ENCODE measurements around the gene NUDT10. TPM values are rescaled to one million over a fixed set of nuclear protein-coding genes. Genes with fewer than 3 reads are reported as not detected.
"Not testable (repeated sequence)": the region's sequence is repeated elsewhere in the genome, so short reads cannot be mapped to it uniquely, and the experiment has no call there.

The NUDT10 gene
- total RNA-seq (1 to 10 TPM; 2.7 TPM), polyA plus RNA-seq (1 to 10 TPM; 2.1 to 2.6 TPM)
- long read RNA-seq, donor 1, transcript NUDT10-201 (2 exons, 1,917 nt) = major isoform, 16 of 16 reads
- long read RNA-seq, donor 1, partial matches to known transcripts = 0 of 16 reads
- long read RNA-seq, donor 1, other reads (novel, unspliced or antisense) = 0 of 16 reads
- long read RNA-seq, donor 2, partial matches to known transcripts = 0 of 3 reads
- long read RNA-seq, donor 2, other reads (novel, unspliced or antisense) = 0 of 3 reads

DNA sequence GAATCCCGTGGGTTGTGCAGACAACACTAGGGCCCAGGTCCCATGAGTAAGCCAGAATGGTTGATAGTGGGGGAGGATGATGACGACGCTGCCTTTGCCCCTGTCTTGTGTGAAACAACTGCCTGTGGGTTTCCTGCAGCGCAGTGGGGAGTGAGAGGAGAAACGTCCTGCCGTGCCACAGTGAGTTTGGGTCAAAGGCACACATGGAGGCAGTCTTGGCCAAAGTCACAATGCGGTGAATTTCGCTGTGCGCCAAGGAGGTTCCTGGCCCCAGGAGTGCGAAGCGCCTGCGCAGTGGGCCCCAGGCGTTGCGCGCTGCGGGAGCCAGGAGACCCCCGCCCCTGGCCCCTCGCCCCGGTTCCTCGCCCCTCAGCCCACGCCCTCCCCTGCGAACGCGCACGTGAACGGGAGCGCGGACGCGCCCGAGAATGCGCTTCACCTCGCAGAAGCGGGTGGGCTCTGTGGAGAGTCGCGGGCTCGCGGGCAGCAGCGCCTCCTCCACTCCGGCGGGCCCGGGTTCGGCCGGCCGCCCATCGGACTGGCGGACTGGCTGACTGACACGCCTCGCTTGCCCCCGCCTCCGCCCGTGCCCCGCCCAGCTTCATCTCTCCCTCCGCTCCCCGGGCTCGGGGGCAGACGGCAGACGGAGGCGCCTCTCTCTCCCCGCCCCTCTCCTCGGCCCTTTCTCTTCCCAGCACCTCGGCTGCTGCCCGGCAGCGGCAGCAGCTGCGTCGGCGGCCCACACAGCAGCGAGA is at the start of gene NUDT10:
Gene NUDT10, plus strand, starts transcription at position 635 of the 755 bp plus-strand sequence. CDS start 144 bp downstream, outside the sequence.
- H3K4me3 ChIP-seq (ENCODE audit: low read length in 2 of 2) = peak within 1 kb of the TSS; percentile 26 to 44
- WGBS, 2 donors = 1 to 26% methylated on average over 47 to 68 of the region's 68 CpGs
- H3K27me3 ChIP-seq (ENCODE audit: control insufficient read depth in 1 of 2, insufficient read depth in 2 of 2, low read length in 1 of 2) = no peaks in the 10 kb centered on the region
- no peaks in the 10 kb centered on the region for H3K9me3 ChIP-seq (ENCODE audit: control insufficient read depth, low read length)
- no peak within 1 kb of the TSS for H3K27ac ChIP-seq (ENCODE audit: low read depth in 1 of 2, low read length in 2 of 2)
- no peaks in the 10 kb centered on the region for H3K4me1 ChIP-seq (ENCODE audit: control insufficient read depth in 1 of 2, insufficient read depth in 2 of 2, low read length in 2 of 2)
- no peaks in the 10 kb centered on the region for H3K36me3 ChIP-seq (ENCODE audit: control insufficient read depth in 1 of 2, insufficient read depth in 2 of 2, low read length in 1 of 2)
- intact Hi-C loops (cut with DNase I) = no loop called here
- ATAC-seq (ENCODE audit: low FRiP score) (peak; percentile 77), DNase-seq (peak; percentile 57 to 83)

DNA sequence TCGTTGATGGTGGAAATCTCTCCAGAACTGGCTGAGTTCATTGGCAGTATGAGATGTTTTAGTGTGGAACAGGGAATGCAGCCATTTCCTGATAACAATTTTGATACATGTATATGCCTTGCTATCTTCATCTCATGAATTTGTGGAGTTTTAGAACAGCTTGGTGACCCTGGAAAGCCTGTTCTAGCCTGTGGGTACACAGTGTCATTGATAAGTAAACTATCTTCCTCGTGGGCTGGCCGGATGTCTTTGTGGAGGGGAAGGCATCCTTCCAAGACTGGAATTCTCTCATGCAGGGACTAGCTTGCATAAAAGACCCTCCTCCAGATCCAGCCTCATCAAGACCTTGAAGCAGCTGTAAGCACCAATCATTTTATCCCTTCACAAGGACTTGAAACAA is 40.2 kb upstream of the NUDT10 start:
- Histone ChIP-seq H3K4me1 (ENCODE audit: control insufficient read depth in 1 of 2, insufficient read depth in 2 of 2, low read length in 2 of 2) (no peaks in the 10 kb centered on the region), H3K27ac (ENCODE audit: low read depth in 1 of 2, low read length in 2 of 2) (no peak overlapping the region), H3K36me3 (ENCODE audit: control insufficient read depth in 1 of 2, insufficient read depth in 2 of 2, low read length in 1 of 2) (no peaks in the 10 kb centered on the region), H3K4me3 (ENCODE audit: low read length in 2 of 2) (no peak overlapping the region), H3K9me3 (ENCODE audit: control insufficient read depth, low read length) (no peaks in the 10 kb centered on the region), H3K27me3 (ENCODE audit: control insufficient read depth in 1 of 2, insufficient read depth in 2 of 2, low read length in 1 of 2) (no peaks in the 10 kb centered on the region)
- no peak for DNase-seq
- ATAC-seq (ENCODE audit: low FRiP score) = no peak
- WGBS, 2 donors = 9 to 34% methylated on average over 3 of the region's 3 CpGs
- intact Hi-C loops (cut with DNase I) = no loop called here

DNA sequence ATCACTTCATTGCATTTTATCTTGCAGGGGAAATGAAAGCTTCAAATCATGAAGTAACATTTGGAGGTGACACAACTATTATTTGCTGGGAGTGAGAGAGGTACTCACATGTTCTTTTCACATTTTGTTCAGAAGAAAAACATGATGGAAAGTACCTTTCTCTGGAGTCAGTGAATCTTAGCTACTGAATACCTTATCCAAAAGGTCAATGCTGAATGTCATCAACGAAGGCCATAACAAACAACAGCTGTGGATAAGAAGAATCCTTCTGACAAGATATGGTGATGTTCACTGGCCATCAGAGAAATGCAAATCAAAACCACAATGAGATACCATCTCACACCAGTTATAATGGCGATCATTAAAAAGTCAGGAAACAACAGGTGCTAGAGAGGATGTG is 36.5 kb upstream of the NUDT10 start:
- Histone ChIP-seq H3K9me3 (ENCODE audit: control insufficient read depth, low read length) (no peaks in the 10 kb centered on the region), H3K27me3 (ENCODE audit: control insufficient read depth in 1 of 2, insufficient read depth in 2 of 2, low read length in 1 of 2) (no peaks in the 10 kb centered on the region), H3K27ac (ENCODE audit: low read depth in 1 of 2, low read length in 2 of 2) (no peak overlapping the region), H3K36me3 (ENCODE audit: control insufficient read depth in 1 of 2, insufficient read depth in 2 of 2, low read length in 1 of 2) (no peaks in the 10 kb centered on the region), H3K4me3 (ENCODE audit: low read length in 2 of 2) (no peak overlapping the region), H3K4me1 (ENCODE audit: control insufficient read depth in 1 of 2, insufficient read depth in 2 of 2, low read length in 2 of 2) (no peaks in the 10 kb centered on the region)
- 75 to 93% methylated on average over 2 of the region's 2 CpGs for WGBS, 2 donors
- intact Hi-C loops (cut with DNase I) = no loop called here
- no peak for ATAC-seq (ENCODE audit: low FRiP score)
- no peak for DNase-seq

DNA sequence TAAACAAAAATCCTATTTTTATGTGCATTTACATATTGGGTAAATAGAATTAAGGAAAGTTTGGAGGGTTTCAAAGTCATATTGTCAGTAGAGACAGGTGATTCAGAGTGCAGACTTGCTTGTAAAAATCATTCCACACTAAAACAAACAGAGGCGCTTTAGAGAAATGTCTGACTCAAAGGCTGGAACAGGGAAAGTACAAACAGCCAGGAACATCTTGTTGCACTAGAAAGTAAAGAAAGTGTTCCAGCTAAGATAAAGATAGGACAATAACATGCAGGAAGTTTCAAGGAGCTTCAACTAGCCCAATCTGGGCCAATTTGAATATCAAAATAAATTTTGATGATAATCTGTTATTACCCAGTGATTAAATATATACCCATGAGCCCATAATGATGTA is 16.4 kb upstream of the NUDT10 start:
- Histone ChIP-seq H3K36me3 (ENCODE audit: control insufficient read depth in 1 of 2, insufficient read depth in 2 of 2, low read length in 1 of 2) (no peaks in the 10 kb centered on the region), H3K27ac (ENCODE audit: low read depth in 1 of 2, low read length in 2 of 2) (no peak overlapping the region), H3K4me1 (ENCODE audit: control insufficient read depth in 1 of 2, insufficient read depth in 2 of 2, low read length in 2 of 2) (no peaks in the 10 kb centered on the region), H3K27me3 (ENCODE audit: control insufficient read depth in 1 of 2, insufficient read depth in 2 of 2, low read length in 1 of 2) (no peaks in the 10 kb centered on the region), H3K9me3 (ENCODE audit: control insufficient read depth, low read length) (no peaks in the 10 kb centered on the region), H3K4me3 (ENCODE audit: low read length in 2 of 2) (no peak overlapping the region)
- ATAC-seq (ENCODE audit: low FRiP score) = no peak
- WGBS, 2 donors = 81 to 90% methylated on average over 1 of the region's 1 CpG
- intact Hi-C loops (cut with DNase I) = no loop called here
- no peak for DNase-seq

DNA sequence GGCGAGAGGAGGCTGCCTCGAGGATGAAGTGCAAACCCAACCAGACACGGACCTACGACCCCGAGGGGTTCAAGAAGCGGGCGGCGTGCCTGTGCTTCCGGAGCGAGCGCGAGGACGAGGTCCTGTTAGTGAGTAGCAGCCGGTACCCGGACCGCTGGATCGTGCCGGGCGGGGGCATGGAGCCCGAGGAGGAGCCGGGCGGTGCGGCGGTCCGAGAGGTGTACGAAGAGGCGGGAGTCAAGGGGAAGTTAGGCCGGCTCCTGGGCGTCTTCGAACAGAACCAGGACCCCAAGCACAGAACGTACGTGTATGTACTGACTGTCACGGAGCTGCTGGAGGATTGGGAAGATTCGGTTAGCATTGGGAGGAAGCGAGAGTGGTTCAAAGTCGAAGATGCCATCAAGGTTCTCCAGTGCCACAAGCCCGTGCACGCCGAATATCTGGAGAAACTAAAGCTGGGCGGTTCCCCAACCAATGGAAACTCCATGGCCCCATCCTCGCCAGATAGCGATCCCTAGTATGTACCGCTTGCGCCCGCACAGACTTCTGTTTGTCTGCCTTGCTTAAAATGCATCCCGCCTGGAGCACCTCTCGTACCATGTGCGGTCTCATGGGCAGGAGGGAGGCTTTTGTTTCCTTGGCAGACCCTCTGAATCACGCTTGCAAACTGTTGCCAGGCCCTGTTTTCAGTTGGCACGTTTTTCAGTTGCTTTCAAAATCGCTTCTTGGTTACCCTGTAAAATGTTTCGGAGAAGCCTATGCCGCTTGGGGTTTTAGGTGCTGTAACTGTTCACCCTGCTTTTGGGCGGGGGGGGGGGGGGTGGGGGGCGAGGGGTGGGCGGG is 542 bp downstream of the NUDT10 start:
- H3K36me3 ChIP-seq (ENCODE audit: control insufficient read depth in 1 of 2, insufficient read depth in 2 of 2, low read length in 1 of 2); H3K27ac ChIP-seq (ENCODE audit: low read depth in 1 of 2, low read length in 2 of 2); H3K4me1 ChIP-seq (ENCODE audit: control insufficient read depth in 1 of 2, insufficient read depth in 2 of 2, low read length in 2 of 2); intact Hi-C loops (cut with DNase I); DNase-seq; H3K27me3 ChIP-seq (ENCODE audit: control insufficient read depth in 1 of 2, insufficient read depth in 2 of 2, low read length in 1 of 2); H3K9me3 ChIP-seq (ENCODE audit: control insufficient read depth, low read length): not testable (repeated sequence)
- peak; percentile 43 for ATAC-seq (ENCODE audit: low FRiP score)
- WGBS, 2 donors = 1 to 33% methylated on average over 44 to 52 of the region's 56 CpGs
- H3K4me3 ChIP-seq (ENCODE audit: low read length in 2 of 2) = peak overlapping the region in 1 of 2 donors; percentile 26

DNA sequence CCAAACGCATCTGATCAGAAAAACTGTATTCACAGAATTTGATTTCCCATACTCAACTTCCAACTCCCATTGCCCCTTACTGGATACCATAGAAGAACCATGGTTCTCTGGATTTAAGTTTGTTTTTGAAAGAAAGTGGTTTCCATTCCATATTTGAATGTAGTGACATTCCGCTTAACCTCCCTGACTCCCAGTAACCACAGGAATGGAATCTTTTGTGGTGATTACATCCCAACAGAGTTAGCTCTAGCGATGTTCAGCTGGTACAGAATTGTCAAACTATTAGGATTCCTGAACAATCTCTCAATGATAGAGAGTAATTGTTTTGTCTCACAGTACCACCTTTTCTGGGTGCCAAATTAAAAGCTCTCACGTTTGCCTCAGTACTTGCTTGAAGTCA is 1.7 kb downstream of the NUDT10 start:
- ATAC-seq (ENCODE audit: low FRiP score) (no peak), DNase-seq (no peak)
- H3K4me3 ChIP-seq (ENCODE audit: low read length in 2 of 2) = no peak overlapping the region
- H3K27me3 ChIP-seq (ENCODE audit: control insufficient read depth in 1 of 2, insufficient read depth in 2 of 2, low read length in 1 of 2) = no peaks in the 10 kb centered on the region
- H3K36me3 ChIP-seq (ENCODE audit: control insufficient read depth in 1 of 2, insufficient read depth in 2 of 2, low read length in 1 of 2) = no peaks in the 10 kb centered on the region
- H3K27ac ChIP-seq (ENCODE audit: low read depth in 1 of 2, low read length in 2 of 2) = no peak overlapping the region
- no peaks in the 10 kb centered on the region for H3K9me3 ChIP-seq (ENCODE audit: control insufficient read depth, low read length)
- H3K4me1 ChIP-seq (ENCODE audit: control insufficient read depth in 1 of 2, insufficient read depth in 2 of 2, low read length in 2 of 2) = no peaks in the 10 kb centered on the region
- intact Hi-C loops (cut with DNase I) = no loop called here
- WGBS, 2 donors = 75 to 89% methylated on average over 4 of the region's 4 CpGs

DNA sequence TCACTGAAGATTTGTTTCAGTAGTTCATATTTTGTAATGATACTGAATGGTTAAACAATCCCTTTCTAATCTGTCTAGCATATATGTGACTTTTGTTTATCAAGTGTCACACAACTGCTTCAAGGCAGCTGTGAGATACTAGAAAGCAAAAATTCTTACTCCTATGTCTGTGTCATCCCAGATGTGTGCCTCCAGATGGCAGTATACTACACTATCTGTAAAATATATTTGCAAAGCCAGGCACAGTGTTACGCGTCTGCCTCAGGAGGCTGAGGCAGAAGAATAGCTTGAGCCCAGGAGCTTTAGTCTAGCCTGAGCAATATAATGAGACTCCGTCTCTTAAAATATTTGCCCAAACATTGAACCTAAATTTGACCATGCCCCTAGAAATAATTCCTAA is 4.0 kb downstream of the NUDT10 start:
- H3K4me1 ChIP-seq (ENCODE audit: control insufficient read depth in 1 of 2, insufficient read depth in 2 of 2, low read length in 2 of 2) = no peaks in the 10 kb centered on the region
- H3K4me3 ChIP-seq (ENCODE audit: low read length in 2 of 2) = no peak overlapping the region
- H3K27me3 ChIP-seq (ENCODE audit: control insufficient read depth in 1 of 2, insufficient read depth in 2 of 2, low read length in 1 of 2) = no peaks in the 10 kb centered on the region
- no peak for ATAC-seq (ENCODE audit: low FRiP score)
- DNase-seq = no peak
- WGBS, 2 donors = 3% methylated on average over 3 of the region's 3 CpGs
- H3K27ac ChIP-seq (ENCODE audit: low read depth in 1 of 2, low read length in 2 of 2) = no peak overlapping the region
- intact Hi-C loops (cut with DNase I) = loop anchor here (2.0 to 5.0 kb wide), 3 partner anchors 84 to 121 kb away; no protein-coding TSS in a partner anchor
- H3K9me3 ChIP-seq (ENCODE audit: control insufficient read depth, low read length) = no peaks in the 10 kb centered on the region
- no peaks in the 10 kb centered on the region for H3K36me3 ChIP-seq (ENCODE audit: control insufficient read depth in 1 of 2, insufficient read depth in 2 of 2, low read length in 1 of 2)

DNA sequence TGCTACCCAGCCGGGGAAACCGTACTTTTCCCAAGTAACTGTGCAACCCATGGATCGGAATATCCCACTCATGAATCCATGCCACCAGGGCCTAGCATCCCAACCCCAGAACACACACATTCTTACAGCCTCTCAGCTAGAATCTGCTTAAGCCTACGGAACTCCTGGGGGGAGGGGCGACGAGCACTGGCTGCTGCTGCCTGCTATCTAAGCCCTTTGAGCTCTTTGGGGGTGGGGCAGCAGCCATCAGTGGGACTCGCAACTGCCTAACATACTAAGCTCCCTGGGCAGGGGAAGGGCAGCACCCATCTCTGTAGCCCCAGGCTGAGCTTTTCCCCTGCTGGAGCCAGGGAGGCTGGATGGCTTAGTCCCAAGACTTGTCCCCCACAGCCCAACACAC is 28.6 kb downstream of the NUDT10 start:
- 86 to 92% methylated on average over 7 of the region's 7 CpGs for WGBS, 2 donors
- Histone ChIP-seq H3K4me3 (ENCODE audit: low read length in 2 of 2) (no peak overlapping the region), H3K27ac (ENCODE audit: low read depth in 1 of 2, low read length in 2 of 2) (no peak overlapping the region), H3K4me1 (ENCODE audit: control insufficient read depth in 1 of 2, insufficient read depth in 2 of 2, low read length in 2 of 2) (no peaks in the 10 kb centered on the region), H3K36me3 (ENCODE audit: control insufficient read depth in 1 of 2, insufficient read depth in 2 of 2, low read length in 1 of 2) (no peaks in the 10 kb centered on the region), H3K9me3 (ENCODE audit: control insufficient read depth, low read length) (no peaks in the 10 kb centered on the region), H3K27me3 (ENCODE audit: control insufficient read depth in 1 of 2, insufficient read depth in 2 of 2, low read length in 1 of 2) (no peaks in the 10 kb centered on the region)
- ATAC-seq (ENCODE audit: low FRiP score) (no peak), DNase-seq (no peak)
- intact Hi-C loops (cut with DNase I) = no loop called here

Data from aorta (tissue), 5 donors.